ENCODE data around the gene TUBGCP6. TPM values are rescaled to one million over a fixed set of nuclear protein-coding genes. Genes with fewer than 3 reads are reported as not detected.

TUBGCP6 gene
- total RNA-seq, 2 donors from 2014 or later = 19.2 to 33.4 TPM

GRCh38 chr22:50255607-50256006 lies 10.8 kb upstream of the TUBGCP6 start:
- peaks cover 1% of the 10 kb centered on the region for H3K4me1 ChIP-seq
- H3K27ac ChIP-seq = no peak overlapping the region
- no peaks in the 10 kb centered on the region for H3K9me3 ChIP-seq
- DNase-seq = no peak
- intact Hi-C loops (cut with DNase I) = loop anchor here (10.0 kb wide), 1 partner anchor 249 kb away; the partner anchor contains the start of genes LMF2 and NCAPH2
- no peak for TF ChIP-seq CTCF (IDR thresholded peaks at IDR 0.05)
- H3K36me3 ChIP-seq = no peaks in the 10 kb centered on the region
- no peak overlapping the region for H3K9ac ChIP-seq (ENCODE audit: low read depth in 2 of 2, low read length in 2 of 2)
- no peak overlapping the region for H3K4me3 ChIP-seq
- H3K27me3 ChIP-seq = peaks cover 8% of the 10 kb centered on the region

GRCh38 chr22:50255099-50255498 lies 10.3 kb upstream of the TUBGCP6 start:
- Histone ChIP-seq H3K4me1 (peaks cover 6% of the 10 kb centered on the region), H3K9ac (ENCODE audit: low read depth in 2 of 2, low read length in 2 of 2) (no peak overlapping the region), H3K4me3 (no peak overlapping the region), H3K36me3 (no peaks in the 10 kb centered on the region), H3K9me3 (no peaks in the 10 kb centered on the region), H3K27me3 (peaks cover 3% of the 10 kb centered on the region), H3K27ac (no peak overlapping the region)
- no peak for TF ChIP-seq CTCF (IDR thresholded peaks at IDR 0.05)
- DNase-seq = no peak
- intact Hi-C loops (cut with DNase I) = loop anchor here (10.0 kb wide), 1 partner anchor 250 kb away; the partner anchor contains the start of genes LMF2 and NCAPH2

GRCh38 chr22:50253941-50254340 lies 9.1 kb upstream of the TUBGCP6 start:
- intact Hi-C loops (cut with DNase I) = loop anchor here (5.0 to 10.0 kb wide), 2 partner anchors 88 to 251 kb away; partner anchors contain the start of genes LMF2, NCAPH2 and PPP6R2
- Histone ChIP-seq H3K4me3 (no peak overlapping the region), H3K9ac (ENCODE audit: low read depth in 2 of 2, low read length in 2 of 2) (no peak overlapping the region), H3K27me3 (peaks cover 1% of the 10 kb centered on the region), H3K4me1 (peaks cover 12% of the 10 kb centered on the region), H3K36me3 (no peaks in the 10 kb centered on the region), H3K9me3 (no peaks in the 10 kb centered on the region), H3K27ac (no peak overlapping the region)
- no peak for TF ChIP-seq CTCF (IDR thresholded peaks at IDR 0.05)
- no peak for DNase-seq

GRCh38 chr22:50253046-50253915 lies 8.5 kb upstream of the TUBGCP6 start:
- peaks cover 12% of the 10 kb centered on the region for H3K4me1 ChIP-seq
- no peaks in the 10 kb centered on the region for H3K36me3 ChIP-seq
- TF ChIP-seq CTCF (IDR thresholded peaks at IDR 0.05) = no peak
- no peak overlapping the region for H3K27ac ChIP-seq
- H3K9me3 ChIP-seq = no peaks in the 10 kb centered on the region
- no peak for DNase-seq
- no peak overlapping the region for H3K4me3 ChIP-seq
- no peak overlapping the region for H3K9ac ChIP-seq (ENCODE audit: low read depth in 2 of 2, low read length in 2 of 2)
- H3K27me3 ChIP-seq = no peaks in the 10 kb centered on the region
- intact Hi-C loops (cut with DNase I) = loop anchor here (5.0 to 10.0 kb wide), 2 partner anchors 89 to 252 kb away; partner anchors contain the start of genes LMF2, NCAPH2 and PPP6R2

- no peak overlapping the region for H3K9ac ChIP-seq (ENCODE audit: low read depth in 2 of 2, low read length in 2 of 2)
- H3K4me1 ChIP-seq = peaks cover 19% of the 10 kb centered on the region
- no peaks in the 10 kb centered on the region for H3K27me3 ChIP-seq
- peak; percentile 65 for TF ChIP-seq CTCF (IDR thresholded peaks at IDR 0.05)
- H3K9me3 ChIP-seq = no peaks in the 10 kb centered on the region
- intact Hi-C loops (cut with DNase I) = loop anchor here (5.0 to 10.0 kb wide), 2 partner anchors 90 to 252 kb away; partner anchors contain the start of genes LMF2, NCAPH2 and PPP6R2
- no peaks in the 10 kb centered on the region for H3K36me3 ChIP-seq
- no peak overlapping the region for H3K27ac ChIP-seq
- peak; percentile 85 for DNase-seq
- no peak overlapping the region for H3K4me3 ChIP-seq
Observed at GRCh38 chr22:50252082-50253045, 7.5 kb upstream of the TUBGCP6 start.
